K562 (cell line): Measurements from ENCODE around the gene HNRNPA3.

ENCODE experiments used
- CEBPB ChIP-seq: fragments of 450-650 bp; IDR thresholded peaks from 2 replicates; pipeline ENCODE4 v1.6.1; 2016; ENCODE audit warnings: missing genetic modification characterization, missing compliant biosample characterization
- ELK1 ChIP-seq: sonication (generic); formaldehyde crosslinking; IDR thresholded peaks from 2 replicates; pipeline ENCODE4 v1.8.1; 2022; ENCODE audit warnings: missing genetic modification reagents
- ESRRB ChIP-seq: fragments of 250-450 bp; sonication (Bioruptor Pico); IDR thresholded peaks from 2 replicates; pipeline ENCODE4 v1.5.0; 2020; ENCODE audit warnings: mild to moderate bottlenecking, moderate library complexity, borderline replicate concordance
- GATA2 ChIP-seq: sonication (generic); formaldehyde crosslinking; IDR thresholded peaks from 2 replicates; pipeline ENCODE4 v1.4.0; 2020; ENCODE audit warnings: mild to moderate bottlenecking, missing genetic modification reagents
- HDAC6 ChIP-seq: IDR thresholded peaks from 2 replicates; pipeline ENCODE4 v1.6.1; 2012; ENCODE audit warnings: low read depth, mild to moderate bottlenecking, control low read depth, inconsistent platforms, low read length, moderate library complexity
- HMG20A ChIP-seq: fragments of 450-650 bp; formaldehyde crosslinking; conservative IDR thresholded peaks from 2 replicates; pipeline ENCODE4 v1.4.0; 2020; ENCODE audit warnings: mild to moderate bottlenecking, mixed read lengths
- NR2C1 ChIP-seq, 2 experiments: fragments of 450-650 bp; IDR thresholded peaks; 2 replicates each; pipeline ENCODE4 v1.6.1; 2017; ENCODE audit warnings: mild to moderate bottlenecking in 2 of 2, antibody characterized with exemption in 1 of 2, inconsistent platforms in 1 of 2, missing compliant biosample characterization in 1 of 2, missing genetic modification characterization in 1 of 2
- TAF1 ChIP-seq: IDR thresholded peaks from 2 replicates; pipeline ENCODE4 v1.6.1; 2011; ENCODE audit warnings: mild to moderate bottlenecking, low read length, moderate library complexity; ENCODE audit not compliant: insufficient read depth, control insufficient read depth, severe bottlenecking; ENCODE audit errors: extremely low read depth
- TARDBP ChIP-seq: fragments of 450-650 bp; IDR thresholded peaks from 2 replicates; pipeline ENCODE4 v1.6.1; 2016
- ZNF263 ChIP-seq: sonication (generic); formaldehyde crosslinking; IDR thresholded peaks from 2 replicates; pipeline ENCODE4 v1.8.0; 2022; ENCODE audit warnings: mild to moderate bottlenecking, missing genetic modification reagents, borderline replicate concordance
- TF ChIP-seq, protein P1 (sequence below), 3 experiments: IDR thresholded peaks in 2 of 3; conservative IDR thresholded peaks in 1 of 3; 2 replicates each; pipeline ENCODE4 v1.5.1; 2011 to 2012; ENCODE audit warnings: low read length in 3 of 3, mild to moderate bottlenecking in 3 of 3, control low read depth in 2 of 3, improper control_type of control experiment in 1 of 3, inconsistent platforms in 1 of 3, low read depth in 1 of 3, mixed read lengths in 1 of 3, moderate library complexity in 1 of 3; ENCODE audit not compliant: insufficient read depth in 2 of 3
- TF ChIP-seq, protein P2 (sequence below): sonication (generic); formaldehyde crosslinking; IDR thresholded peaks from 2 replicates; pipeline ENCODE4 v1.8.0; 2022; ENCODE audit warnings: missing genetic modification reagents, mild to moderate bottlenecking, borderline replicate concordance

DNA sequence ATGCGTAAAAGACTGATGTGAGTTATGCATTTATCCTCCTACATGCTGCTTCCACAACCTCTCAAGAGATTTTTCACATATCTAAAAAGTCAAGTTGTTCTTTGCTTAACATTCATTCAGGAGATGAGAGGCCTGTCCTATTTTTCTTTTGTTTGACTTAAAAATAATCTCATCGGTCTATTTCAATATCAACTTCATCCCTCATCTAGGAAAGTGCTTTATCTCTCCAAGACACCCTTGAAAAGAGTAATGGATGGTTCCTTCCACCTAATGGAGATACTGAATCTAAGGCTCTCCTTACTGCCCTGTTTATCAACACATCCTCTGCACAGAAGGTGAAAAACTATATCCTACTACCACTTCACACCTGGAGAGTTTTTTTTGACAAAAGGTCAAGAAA is 49.5 kb downstream of the HNRNPA3 start:
- TF ChIP-seq ZNF263 (CRISPR knock-in tag) (no peak), ELK1 (CRISPR knock-in tag) (no peak), TAF1 (no peak), GATA2 (CRISPR knock-in tag) (no peak), NR2C1 (IDR thresholded peaks at IDR 0.05) (no peak), NR2C1 (tag; IDR thresholded peaks at IDR 0.05) (no peak), ESRRB (CRISPR knock-in tag) (no peak), CEBPB (tag) (no peak), HMG20A (no peak), HDAC6 (no peak), TARDBP (no peak)
- TF ChIP-seq, protein P1, sequence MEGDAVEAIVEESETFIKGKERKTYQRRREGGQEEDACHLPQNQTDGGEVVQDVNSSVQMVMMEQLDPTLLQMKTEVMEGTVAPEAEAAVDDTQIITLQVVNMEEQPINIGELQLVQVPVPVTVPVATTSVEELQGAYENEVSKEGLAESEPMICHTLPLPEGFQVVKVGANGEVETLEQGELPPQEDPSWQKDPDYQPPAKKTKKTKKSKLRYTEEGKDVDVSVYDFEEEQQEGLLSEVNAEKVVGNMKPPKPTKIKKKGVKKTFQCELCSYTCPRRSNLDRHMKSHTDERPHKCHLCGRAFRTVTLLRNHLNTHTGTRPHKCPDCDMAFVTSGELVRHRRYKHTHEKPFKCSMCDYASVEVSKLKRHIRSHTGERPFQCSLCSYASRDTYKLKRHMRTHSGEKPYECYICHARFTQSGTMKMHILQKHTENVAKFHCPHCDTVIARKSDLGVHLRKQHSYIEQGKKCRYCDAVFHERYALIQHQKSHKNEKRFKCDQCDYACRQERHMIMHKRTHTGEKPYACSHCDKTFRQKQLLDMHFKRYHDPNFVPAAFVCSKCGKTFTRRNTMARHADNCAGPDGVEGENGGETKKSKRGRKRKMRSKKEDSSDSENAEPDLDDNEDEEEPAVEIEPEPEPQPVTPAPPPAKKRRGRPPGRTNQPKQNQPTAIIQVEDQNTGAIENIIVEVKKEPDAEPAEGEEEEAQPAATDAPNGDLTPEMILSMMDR (IDR thresholded peaks at IDR 0.05 in 2 of 3, conservative IDR thresholded peaks at IDR 0.05 in 1 of 3; ENCODE audit: insufficient read depth in 2 of 3, low read depth in 1 of 3, low read length in 3 of 3), result no peak
- TF ChIP-seq, protein P2, sequence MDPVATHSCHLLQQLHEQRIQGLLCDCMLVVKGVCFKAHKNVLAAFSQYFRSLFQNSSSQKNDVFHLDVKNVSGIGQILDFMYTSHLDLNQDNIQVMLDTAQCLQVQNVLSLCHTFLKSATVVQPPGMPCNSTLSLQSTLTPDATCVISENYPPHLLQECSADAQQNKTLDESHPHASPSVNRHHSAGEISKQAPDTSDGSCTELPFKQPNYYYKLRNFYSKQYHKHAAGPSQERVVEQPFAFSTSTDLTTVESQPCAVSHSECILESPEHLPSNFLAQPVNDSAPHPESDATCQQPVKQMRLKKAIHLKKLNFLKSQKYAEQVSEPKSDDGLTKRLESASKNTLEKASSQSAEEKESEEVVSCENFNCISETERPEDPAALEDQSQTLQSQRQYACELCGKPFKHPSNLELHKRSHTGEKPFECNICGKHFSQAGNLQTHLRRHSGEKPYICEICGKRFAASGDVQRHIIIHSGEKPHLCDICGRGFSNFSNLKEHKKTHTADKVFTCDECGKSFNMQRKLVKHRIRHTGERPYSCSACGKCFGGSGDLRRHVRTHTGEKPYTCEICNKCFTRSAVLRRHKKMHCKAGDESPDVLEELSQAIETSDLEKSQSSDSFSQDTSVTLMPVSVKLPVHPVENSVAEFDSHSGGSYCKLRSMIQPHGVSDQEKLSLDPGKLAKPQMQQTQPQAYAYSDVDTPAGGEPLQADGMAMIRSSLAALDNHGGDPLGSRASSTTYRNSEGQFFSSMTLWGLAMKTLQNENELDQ (CRISPR knock-in tag), result no peak
